ENCODE results near the gene PPDPF. TPM values are rescaled to one million over a fixed set of nuclear protein-coding genes. Genes with fewer than 3 reads are reported as not detected.

Gene PPDPF
- total RNA-seq, 2 donors from 2014 or later = 602 to 609 TPM

DNA sequence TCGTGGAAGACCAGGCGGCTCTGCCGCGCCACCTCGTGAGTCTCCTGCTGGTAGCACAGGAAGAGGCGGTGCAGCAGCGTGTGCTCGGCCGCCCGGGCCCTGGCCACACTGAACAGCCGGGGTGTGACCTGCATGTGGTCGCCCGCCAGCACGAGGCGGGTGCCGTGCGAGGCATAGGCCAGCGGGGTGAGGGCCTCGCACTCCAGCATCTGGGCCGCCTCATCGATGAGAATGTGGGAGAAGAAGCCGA is 46.5 kb downstream of the PPDPF start:
- no peak for DNase-seq (ENCODE audit: low spot score)
- Histone ChIP-seq H3K4me3 (no peak overlapping the region), H3K36me3 (peaks cover 0 to 5% of the 10 kb centered on the region in 2 donors), H3K27me3 (replicated peaks; ENCODE audit: insufficient read depth) (no peaks in the 10 kb centered on the region), H3K4me1 (replicated peaks) (no peaks in the 10 kb centered on the region), H3K9me3 (no peaks in the 10 kb centered on the region), H3K27ac (no peak overlapping the region)
- intact Hi-C loops (cut with DNase I) = no loop called here
- 90% methylated on average over 22 of the region's 22 CpGs for WGBS
- TF ChIP-seq POLR2A (IDR thresholded peaks at IDR 0.05) = no peak
- no peak for TF ChIP-seq POLR2AphosphoS5 (IDR thresholded peaks at IDR 0.05)
- TF ChIP-seq, protein P1, sequence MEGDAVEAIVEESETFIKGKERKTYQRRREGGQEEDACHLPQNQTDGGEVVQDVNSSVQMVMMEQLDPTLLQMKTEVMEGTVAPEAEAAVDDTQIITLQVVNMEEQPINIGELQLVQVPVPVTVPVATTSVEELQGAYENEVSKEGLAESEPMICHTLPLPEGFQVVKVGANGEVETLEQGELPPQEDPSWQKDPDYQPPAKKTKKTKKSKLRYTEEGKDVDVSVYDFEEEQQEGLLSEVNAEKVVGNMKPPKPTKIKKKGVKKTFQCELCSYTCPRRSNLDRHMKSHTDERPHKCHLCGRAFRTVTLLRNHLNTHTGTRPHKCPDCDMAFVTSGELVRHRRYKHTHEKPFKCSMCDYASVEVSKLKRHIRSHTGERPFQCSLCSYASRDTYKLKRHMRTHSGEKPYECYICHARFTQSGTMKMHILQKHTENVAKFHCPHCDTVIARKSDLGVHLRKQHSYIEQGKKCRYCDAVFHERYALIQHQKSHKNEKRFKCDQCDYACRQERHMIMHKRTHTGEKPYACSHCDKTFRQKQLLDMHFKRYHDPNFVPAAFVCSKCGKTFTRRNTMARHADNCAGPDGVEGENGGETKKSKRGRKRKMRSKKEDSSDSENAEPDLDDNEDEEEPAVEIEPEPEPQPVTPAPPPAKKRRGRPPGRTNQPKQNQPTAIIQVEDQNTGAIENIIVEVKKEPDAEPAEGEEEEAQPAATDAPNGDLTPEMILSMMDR (IDR thresholded peaks at IDR 0.05) = no peak

DNA sequence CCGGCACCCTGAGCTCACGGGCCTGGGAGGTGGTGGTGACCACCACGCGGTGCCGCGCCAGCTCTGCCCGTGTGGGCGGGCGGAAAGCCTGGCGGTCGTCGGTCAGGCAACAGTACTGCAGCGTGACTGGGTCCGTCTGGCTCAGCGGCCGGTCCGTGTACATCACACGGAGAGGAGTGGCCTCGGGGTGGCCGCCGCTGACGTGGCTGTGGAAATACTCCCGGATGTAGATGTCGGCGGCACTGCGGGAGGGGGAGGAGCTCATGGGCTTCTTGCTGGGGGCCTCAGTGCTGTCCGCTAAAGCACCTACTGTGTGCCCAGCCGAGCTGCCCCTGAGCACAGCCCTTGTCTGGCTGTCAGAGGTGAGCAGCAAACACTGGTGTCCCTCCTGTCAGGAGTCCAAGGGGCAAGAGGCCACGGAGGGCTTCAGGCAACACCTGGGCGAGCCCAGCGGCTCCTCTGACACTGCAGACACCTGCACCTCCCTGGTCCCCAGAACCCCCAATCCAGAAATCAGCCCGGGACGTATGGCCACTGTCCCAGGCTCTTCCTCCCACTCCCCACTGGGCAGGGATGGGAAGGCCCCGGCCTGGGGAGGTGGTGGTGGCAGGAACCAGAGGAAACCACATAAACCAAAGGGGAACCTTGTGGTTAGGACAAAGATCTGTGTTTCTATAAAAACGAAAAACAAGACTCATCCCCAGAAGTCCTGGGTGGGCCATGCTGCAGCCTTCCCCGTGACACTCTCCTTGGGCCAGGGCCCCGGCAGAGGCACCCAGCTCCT is 47.0 kb downstream of the PPDPF start:
- DNase-seq (ENCODE audit: low spot score) = no peak
- intact Hi-C loops (cut with DNase I) = no loop called here
- no peak overlapping the region for H3K27ac ChIP-seq
- TF ChIP-seq POLR2AphosphoS5 (IDR thresholded peaks at IDR 0.05) (no peak), POLR2A (IDR thresholded peaks at IDR 0.05) (no peak)
- TF ChIP-seq, protein P1 (IDR thresholded peaks at IDR 0.05) = no peak
- H3K36me3 ChIP-seq = peaks cover 0 to under 1% of the 10 kb centered on the region in 2 donors
- no peaks in the 10 kb centered on the region for H3K4me1 ChIP-seq (replicated peaks)
- no peaks in the 10 kb centered on the region for H3K27me3 ChIP-seq (replicated peaks; ENCODE audit: insufficient read depth)
- WGBS = 90% methylated on average over 36 of the region's 37 CpGs
- H3K4me3 ChIP-seq = no peak overlapping the region
- H3K9me3 ChIP-seq = no peaks in the 10 kb centered on the region

DNA sequence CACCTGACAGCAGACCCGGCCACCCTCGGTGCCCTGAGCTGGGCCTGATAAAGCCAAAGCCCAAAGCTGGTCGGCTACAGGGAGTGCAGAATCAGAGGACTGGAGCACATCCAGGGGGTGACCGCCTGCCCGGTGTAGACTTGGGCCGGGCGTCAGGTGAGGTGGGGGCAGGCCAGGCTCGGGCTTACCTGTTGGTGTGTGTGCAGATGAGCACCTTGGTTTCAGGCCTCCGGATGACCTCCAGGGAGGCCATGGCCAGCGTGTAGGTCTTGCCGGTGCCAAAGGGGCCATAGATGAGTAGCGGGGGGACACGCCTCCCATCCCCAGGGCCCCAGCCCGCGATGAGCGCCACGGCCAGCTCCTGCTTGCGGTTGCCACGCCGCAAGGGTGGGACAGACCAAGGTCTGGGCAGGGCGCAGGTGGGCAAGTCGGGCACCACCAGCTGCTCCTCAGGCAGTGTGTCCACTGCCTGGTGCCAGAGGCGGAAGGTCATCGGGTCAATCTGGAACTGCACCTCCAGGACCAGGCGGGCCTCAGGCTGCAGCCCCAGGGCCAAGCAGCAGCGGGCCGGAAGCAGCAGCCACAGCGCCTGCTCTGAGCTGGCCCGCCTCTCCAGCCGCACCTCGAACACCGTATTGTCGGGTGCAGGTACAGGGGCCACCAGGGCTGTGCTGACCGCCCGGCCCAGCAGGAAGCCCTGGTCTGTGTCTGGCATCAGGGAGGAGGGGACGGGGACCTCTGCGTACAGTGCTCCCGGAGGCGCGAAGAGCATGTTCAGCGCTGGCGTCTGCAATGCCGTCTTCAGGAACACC is 47.8 kb downstream of the PPDPF start:
- no peak overlapping the region for H3K27ac ChIP-seq
- no peaks in the 10 kb centered on the region for H3K36me3 ChIP-seq

DNA sequence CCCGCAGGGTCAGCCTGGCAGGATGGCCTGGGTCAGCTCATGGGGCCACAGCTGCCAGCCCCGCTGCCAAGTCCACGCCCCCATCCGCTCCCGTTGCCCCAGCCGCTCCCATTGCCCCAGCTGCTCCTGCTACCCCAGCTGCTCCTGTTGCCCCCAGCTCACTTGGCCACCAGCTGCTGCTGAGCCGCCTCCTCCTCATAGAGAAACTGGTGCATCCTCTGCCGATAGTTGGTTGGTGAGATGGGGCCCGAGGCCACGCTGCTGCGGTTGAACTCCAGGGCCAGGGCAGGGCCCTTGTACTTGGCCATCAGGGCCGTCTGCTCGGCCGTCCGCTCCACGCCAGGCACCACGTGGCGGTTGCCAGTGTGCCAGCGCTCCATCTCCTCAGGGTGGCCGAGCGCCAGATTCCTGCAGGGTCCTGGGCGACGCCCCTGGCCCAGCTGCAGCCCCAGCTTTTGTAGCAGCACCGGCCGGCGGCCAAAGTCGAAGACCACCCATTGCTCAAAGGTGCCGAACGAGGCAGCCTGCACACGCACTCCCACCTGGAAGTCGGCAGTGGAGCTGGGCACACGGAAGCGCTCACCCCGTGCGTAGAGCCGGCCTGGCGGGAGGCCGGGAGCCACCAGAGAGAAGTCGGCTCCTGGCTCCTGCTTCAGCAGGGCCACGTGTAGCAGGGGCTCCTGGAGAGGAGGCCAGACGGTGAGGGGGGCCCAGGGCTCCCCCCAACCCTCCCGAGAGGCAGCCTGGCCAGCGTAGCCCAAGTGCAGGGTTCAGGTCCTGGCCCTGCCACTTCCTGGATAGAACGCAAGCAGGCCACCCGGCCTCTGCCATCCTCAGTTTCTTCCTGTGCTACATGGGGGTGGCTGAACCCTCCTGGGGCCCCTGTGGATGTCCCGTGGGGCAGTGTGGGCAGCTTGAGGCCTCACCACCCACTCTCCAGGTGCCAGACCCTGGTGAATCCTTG is 48.7 kb downstream of the PPDPF start:
- intact Hi-C loops (cut with DNase I) = no loop called here
- no peak for DNase-seq (ENCODE audit: low spot score)
- H3K27ac ChIP-seq = no peak overlapping the region
- TF ChIP-seq POLR2A (IDR thresholded peaks at IDR 0.05) (no peak), POLR2AphosphoS5 (IDR thresholded peaks at IDR 0.05) (no peak)
- TF ChIP-seq, protein P1 (IDR thresholded peaks at IDR 0.05) = no peak
- 83% methylated on average over 44 of the region's 46 CpGs for WGBS
- no peak overlapping the region for H3K4me3 ChIP-seq
- no peaks in the 10 kb centered on the region for H3K9me3 ChIP-seq
- no peaks in the 10 kb centered on the region for H3K27me3 ChIP-seq (replicated peaks; ENCODE audit: insufficient read depth)
- no peaks in the 10 kb centered on the region for H3K36me3 ChIP-seq
- H3K4me1 ChIP-seq (replicated peaks) = peaks cover 3% of the 10 kb centered on the region

More for the DNA sequence above, 47.8 kb downstream of the PPDPF start:
- H3K9me3 ChIP-seq = no peaks in the 10 kb centered on the region
- no peak overlapping the region for H3K4me3 ChIP-seq
- H3K4me1 ChIP-seq (replicated peaks) = peaks cover 3% of the 10 kb centered on the region
- DNase-seq (ENCODE audit: low spot score) = no peak
- no peaks in the 10 kb centered on the region for H3K27me3 ChIP-seq (replicated peaks; ENCODE audit: insufficient read depth)
- 86% methylated on average over 43 of the region's 43 CpGs for WGBS
- intact Hi-C loops (cut with DNase I) = no loop called here
- no peak for TF ChIP-seq POLR2AphosphoS5 (IDR thresholded peaks at IDR 0.05)
- TF ChIP-seq POLR2A (IDR thresholded peaks at IDR 0.05) = no peak
- TF ChIP-seq, protein P1 (IDR thresholded peaks at IDR 0.05) = no peak

Data from prostate gland (tissue), 2 donors.